HG03558 (cell line): ENCODE measurements around the gene P4HB.

Source experiments
- ATAC-seq: cut with Tn5 transposase; IDR thresholded peaks from one replicate; pipeline ENCODE4 v1.9.1; 2021; ENCODE audit warnings: moderate number of reproducible peaks; ENCODE audit not compliant: unreplicated experiment; ENCODE audit errors: extremely low read depth

P4HB gene

DNA sequence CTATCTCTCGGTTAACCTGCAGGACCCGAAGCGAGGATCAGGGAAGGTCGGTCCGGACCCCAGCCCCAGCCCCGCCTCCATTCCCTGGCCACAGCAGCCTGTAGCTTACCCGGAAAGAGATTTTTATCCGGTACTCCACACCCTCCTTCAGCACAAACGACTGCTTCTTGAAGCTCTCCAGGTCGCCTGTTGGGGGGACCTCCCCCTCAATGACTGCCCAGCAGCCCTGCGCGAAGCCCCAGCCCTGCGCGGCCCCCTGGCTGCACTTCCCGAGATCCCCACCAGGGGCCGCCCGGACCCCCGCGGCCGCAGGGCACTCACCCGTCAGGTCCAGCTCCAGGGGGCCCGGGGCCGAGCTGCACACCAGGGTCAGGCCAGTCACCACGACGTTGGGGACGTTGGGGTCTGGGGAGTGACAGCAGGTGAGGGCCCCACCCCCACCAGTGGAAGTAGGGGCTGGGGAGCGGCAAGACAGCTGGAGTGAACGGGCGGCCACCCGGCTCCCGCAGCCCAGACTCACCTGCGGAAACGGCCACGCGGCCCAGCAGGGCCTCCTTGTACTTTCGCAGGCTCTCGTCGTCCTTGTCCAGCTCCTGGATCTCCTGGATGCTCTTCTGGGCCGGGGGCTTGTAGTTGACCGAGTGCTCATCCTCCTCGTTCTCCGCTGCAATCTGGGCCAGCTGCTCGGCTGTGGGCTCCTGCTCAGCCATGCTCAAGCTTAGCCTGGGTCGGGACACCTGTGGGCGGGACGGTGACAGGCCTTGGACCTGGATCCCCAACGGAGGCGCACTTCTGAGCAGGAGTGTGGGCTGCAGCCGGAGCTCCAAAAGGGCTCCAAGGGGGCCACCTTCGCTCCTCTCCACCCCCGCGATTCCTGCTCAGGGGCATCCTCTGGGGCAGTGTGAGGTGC is 9.1 kb upstream of the P4HB start:
- ATAC-seq: no peak

DNA sequence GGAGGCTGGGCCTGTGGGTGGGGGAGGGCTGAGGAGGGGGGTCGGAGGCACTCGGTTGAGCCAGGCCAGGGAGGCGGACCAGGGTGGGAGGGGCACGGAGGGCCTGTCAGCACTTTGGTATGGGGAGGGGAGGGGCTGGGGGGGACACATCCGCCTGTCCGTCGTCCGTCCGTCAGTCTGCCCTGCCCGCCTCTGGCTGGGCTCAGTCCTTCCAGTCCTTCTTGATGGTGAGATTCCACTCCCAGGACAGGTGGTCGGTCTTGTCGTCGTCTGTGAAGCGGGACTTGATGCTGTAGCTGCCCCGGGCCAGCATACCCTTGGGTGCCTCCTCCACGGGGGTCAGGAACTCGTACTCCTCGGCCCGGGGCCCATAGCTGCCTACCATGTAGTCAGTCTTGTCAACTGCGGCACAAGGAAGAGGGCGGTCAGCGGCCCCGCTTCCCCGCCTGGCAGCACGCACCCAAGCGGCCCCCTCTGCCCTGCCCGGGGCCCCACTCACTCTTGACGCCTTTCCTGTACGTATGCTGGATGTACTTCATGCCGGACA is 8.4 kb upstream of the P4HB start:
- no peak for ATAC-seq

DNA sequence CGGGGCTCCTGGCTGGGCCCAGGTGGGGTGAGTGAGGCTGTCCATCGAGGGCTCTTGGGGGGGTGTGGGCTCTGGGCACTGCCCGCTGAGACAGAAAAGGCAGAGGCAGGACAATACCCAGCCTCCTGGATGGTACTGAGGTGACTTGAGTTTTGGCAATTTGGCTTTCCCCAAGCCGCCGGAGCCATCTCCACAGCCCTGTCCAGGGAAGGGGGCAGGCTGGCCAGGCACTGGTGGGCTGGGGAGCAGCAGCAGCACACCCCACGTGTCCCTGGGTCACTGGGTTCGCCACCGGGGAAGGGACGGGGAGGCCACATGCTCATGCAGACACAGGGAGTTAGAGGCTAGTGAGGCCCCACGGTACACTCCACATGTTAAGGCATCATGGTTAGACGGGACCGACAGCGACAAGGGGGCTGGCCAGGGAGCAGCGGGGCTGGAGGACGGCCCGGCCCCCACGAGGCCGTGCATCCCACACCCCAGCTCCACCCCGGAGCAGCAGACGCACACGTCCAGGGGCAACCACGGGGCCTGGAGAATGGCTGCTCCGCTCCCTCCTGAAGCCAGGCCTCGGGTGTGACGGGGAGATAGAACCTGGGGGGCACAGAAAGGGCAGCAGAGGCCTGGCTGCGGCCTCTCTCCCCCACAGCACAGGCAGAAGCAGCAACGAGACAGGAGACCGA is 7.8 kb upstream of the P4HB start:
- ATAC-seq: no peak

DNA sequence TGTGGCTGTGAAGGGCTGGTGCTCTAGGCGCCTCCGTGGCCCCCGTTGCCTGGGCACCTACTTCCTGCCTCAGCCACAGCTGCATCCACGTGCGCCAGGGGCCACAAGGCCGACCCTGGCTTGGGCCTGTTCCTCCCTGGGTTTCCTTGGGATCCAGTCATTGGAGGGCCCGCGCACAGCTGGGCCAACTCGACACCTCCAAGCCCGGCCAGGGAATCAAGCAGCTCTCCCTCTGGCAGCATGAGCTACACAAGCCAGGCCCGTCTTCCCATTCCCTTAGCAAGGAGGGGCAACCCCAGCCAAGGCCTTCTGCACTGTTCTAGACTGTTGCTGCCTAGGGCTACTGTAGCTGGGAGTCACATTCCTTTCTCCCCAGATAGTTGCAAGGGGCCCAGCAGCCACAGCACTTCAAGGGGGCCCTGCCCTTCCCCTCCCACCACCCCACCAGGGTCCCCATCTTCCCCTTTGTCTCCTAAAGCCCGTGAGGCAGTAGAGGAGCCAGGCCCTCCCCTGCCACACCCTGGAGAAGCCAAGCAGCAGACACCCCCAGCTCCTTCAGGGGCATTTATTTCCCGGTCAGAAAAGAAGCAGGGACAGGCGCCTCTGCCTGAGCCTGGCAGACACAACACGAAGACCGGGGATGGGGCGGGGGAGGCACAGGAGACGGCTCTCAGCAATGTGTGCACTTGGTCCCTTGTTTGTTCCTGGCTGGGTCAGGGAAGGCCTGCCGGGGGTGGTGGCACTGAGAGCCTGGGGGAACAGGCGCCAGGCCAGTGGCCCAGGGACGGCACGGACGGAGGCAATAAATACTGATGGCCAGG is 7.0 kb upstream of the P4HB start:
- ATAC-seq: no peak

DNA sequence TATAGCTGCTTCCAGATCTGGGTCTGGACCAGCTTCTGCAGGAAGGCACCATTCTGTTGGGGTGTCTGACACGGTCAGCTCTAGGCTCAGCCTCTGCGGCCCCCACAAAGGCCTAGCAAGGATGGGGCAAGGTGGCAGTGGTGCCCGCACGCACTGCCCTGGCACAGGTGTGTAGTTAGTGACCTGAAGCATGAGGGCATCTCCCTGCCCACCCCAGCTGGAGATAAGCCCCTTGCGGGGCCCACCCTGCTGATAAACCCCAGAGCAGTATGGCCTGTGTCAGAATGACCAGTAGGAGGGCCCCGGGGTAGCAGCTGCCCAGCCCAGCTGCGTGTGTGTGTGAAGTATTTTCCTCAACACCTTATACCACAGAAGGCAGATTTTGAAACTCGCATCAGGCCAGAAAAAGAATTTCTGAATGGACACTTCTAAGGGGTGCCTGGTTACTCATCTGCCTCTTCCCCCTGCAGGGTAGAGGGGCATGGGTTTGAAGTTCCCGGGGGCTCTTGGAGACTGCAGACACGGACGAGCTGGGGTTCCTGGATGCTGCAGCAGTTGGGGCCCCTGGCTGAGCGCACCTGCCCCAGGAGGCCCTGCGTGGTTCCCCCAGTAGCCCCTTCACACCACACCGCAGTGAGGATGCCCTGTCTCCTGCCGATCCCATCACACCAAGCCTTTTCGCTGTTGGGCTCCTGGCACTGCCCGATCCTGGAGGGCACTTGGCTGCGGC is 6.3 kb upstream of the P4HB start:
- ATAC-seq: no peak

DNA sequence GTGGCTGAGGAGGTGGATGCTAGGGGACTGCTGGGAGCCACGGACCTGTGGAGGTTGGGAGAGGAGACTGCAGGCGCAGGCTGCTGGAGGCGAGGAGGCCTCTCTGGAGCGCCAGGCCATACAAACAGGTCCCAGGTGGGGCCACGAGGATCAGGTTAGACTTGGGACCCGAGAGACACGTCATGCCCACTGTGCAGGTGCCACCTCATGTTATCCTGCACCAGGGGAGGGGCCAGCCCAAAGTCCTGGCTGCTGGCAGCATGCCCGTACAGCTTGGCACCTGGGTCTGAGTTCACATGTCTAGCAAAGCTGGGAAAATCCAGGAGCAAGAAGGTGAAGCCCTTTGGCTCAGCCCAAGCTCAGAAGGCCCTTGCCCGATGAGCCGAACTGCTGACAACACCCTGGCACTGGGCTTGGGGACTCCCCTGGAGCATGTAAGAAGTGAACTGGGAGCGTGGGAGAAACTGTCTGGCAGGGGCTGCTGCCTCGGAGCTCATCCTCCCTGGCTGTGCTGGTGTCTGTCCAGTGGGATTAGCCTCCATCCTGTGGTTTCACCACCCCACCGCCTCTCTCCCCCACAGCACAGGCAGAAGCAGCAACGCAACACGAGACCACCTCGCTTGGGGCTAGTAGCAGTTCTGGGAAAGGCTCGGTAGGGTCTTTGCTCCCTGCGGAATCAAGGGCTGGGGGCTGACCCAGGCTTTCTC is 5.6 kb upstream of the P4HB start:
- no peak for ATAC-seq

DNA sequence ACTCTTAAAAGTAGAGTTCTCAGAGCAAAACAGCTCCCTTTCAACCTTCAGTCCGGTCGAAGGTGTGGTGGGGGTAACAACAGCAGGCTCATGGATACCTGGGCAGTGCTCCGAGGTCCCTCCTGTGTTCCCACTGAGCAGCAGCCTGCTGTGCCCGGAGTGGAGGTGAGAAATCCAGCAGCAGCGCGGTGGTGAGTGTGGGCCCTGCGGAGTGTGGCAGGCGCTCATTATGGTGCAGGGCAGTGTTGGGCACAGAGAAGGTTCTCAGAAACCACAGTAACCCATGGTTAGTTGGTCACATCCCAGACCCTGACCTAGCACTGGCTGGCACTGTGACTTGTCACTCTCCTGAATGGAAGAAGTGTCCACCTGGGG is 5.0 kb upstream of the P4HB start:
- ATAC-seq: no peak

DNA sequence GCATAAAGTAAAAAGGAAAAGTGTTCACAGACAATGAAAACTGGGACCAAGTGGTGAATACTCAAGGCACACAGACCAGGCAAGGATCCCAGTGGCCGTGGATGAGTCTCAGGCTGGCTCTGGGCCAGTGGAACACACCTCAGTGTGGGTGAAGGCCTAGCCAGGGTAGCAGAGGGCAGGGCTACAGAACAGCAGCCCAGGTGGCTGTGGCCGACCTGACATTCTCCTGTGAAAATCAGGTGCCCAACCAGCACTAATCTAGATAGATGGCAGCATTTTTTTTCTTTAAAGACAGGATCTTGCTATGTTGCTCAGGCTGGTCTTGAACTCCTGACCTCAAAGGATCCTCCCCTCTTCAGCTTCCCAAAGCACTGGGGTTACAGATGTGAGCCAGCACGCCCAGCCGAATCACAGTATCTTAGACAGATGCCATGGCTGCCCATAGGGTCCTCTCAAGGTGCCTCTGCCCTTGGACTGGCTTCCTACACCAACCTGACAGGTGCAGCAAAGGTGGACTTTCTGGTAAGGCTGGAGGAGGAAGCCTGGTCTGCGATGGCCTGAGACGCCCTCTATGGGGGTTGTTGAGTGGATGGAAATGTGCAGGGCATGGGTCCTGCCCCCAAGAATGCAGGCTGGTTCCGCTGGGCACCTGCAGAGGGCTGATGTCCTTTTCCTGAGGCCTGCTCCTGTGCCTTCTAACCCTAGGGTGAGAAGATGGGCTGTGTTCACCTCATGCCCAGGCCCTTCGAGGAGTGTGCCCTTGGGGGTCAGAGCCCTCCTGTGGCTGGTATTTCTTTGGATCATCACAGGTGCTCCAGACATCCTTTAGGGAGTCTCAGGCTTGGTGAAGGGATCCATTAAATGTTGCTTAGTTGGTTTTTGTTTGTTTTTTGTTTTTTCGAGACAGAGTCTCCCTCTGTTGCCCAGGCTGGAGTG is 3.8 kb upstream of the P4HB start:
- no peak for ATAC-seq

DNA sequence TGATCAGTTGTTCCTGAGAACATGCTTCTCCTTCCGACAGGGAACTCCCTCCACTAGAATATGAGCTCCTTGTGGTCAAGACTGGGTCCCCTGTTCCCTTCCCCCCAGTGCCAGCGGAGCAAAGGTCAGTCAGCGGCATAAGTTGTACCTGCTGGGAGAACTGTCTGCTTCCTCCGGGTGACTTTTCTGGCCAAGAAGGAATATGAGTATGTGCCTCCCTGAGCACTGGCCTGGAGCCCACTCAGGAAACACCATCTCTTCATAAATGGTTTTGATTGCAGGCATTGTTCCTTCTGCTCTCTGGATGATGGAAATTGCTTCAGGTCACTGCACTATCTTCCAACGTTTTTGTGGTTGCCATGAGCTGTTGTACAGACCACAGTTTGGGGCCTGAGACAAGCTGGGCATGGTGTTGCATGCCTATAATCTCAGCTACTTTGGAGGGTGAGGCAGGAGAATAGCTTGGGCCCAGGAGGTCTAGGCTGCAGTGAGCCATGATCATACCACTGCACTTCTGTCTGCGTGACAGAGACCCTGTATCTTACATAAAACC is 2.9 kb upstream of the P4HB start:
- ATAC-seq: no peak

DNA sequence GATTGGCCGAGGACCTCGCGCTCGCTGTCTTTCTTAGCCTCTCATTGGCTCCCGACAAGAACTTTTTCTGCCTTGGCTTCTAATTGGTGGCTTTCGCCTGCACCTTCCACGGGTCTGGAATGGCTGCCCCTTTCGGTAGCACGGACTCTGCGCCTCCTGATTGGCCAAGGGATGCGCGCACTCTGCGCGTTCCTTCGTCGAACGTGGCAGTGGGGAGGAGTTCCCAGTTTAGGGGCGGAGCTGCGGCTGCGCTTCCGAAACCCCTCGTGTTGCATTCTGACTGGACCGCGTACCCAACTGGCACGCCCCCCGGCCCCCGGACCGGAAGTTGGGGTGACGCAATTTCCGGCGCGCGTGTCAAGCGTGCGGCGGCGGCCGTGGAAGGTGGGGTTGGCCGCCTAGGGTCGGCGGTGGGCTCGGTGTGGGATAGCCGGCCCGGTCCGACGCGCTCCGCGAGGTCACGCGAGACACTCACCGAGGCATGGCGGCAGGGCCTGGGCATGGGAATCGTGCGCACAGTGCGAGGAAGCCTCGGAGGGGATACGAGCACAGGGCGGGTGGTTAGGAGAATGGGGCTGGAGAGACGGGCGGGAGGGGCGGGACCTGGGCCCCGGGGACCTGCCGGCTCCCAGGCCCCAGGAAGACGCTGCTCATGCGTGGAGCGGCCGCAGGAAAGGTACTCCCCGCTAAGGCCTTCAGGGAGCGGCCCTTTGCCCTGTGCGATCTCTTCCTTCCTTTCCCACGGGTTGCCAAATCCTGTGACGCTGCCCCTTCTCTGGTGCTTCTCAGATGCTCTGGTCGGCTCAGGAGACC is 627 bp upstream of the P4HB start:
- peak; percentile 71 for ATAC-seq

DNA sequence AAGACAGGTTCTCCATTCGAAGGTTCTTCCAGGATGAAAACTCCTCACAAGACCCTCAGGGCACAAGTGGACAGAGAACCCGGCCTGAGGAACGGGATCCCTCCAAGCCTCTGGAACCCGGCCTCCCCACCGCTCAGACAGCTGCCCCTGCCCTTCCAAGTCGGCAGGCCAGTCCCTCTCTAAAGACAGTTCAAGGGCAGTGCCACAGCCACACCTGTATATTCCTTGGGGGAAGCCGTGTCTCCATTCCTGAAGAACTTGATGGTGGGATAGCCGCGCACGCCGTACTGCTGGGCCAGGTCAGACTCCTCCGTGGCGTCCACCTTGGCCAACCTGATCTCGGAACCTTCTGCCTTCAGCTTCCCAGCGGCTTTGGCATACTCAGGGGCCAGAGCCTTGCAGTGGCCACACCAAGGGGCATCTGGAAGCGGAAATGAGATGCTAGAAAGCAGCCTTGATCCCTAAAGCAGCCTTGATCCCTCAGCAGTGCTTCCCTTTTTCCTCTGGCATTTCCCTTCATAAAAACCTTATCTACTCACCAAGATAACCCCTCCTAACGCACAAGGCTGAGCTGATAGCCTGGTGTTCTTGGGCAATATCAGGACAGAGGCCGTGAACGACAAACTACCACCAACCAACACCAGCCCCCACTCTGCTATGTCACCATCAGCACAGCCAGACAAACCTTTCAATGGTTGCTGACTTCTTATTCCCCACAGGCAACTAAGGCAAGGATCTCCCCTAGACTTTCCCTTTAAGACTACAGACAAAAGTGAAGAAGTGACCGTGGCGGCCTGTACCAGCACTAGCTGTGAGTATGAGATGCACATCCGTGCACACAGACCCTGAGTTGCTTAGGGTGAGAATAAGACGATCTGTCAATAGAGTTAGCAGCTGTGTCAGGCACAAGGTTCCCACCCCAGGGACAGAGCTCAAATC is 1.1 kb downstream of the P4HB start:
- ATAC-seq: no peak

DNA sequence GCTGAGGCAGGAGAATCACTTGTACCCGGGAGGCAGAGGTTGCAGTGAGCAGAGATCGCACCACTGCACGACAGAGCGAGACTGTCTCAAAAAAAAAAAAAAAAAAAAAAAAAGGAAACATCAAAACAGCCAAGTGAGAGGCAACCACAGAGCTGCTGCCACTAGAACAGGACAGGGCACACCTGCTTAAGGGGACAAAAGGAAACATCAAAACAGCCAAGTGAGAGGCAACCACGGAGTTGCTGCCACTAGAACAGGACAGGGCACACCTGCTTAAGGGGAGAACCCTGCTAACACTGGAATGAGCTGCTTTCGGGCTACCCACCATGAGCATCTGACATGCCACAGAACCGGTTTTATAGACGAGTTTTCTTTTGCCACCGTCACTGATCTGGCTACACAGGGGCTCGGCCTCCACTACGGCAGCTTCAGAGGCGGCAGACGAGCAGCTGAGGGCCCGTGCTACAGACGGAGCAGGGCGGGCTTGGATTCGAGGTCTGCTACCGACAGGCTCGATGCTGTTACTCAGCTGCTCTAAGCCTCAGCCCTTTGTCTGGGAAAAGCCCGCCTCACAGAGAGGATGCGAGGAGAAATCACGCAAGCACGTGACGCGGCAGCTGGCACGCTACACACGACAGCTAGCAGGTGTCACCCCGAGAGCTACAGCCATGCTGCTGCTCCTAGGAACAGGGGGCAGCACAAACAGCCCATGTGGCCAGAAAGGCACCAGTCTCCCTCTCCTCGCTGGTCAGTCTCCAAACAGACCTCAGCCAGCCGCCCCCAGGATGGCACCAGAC is 2.0 kb downstream of the P4HB start:
- ATAC-seq: no peak

DNA sequence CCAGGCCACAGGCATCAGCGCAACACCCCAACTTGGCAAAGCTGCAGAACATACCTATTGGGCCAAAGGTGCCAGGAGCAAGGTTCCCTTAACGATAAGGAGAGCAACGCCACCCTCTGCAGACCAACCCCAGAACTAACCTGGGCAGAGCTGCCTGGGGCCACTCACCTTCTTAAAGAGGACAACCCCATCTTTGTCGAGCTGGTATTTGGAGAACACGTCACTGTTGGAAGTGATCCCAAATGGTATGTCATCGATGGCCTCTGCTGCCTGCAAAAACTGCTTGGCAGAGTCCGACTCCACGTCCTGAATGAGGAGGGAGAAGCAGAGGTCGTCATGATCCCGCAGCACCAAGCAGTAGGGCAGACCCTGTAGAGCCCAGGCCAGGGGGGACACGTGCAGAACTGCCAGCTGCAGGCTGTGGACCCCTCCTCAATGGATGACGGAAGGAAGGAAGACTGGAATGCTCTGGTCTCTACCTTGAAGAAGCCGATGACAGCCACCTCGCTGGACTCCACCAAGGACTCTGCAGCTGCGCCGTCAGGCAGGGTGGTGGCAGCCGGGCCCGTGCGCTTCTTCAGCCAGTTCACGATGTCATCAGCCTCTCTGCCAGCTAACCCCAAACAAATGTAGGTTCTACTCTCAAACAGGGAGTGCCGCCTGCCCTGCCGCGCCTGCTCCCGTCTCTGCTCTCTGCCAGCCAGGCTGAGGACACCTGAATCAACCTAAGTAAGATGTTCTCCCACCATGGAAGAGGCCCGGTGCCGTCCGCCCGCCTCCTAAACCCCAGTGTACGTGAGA is 5.2 kb downstream of the P4HB start:
- ATAC-seq: no peak

DNA sequence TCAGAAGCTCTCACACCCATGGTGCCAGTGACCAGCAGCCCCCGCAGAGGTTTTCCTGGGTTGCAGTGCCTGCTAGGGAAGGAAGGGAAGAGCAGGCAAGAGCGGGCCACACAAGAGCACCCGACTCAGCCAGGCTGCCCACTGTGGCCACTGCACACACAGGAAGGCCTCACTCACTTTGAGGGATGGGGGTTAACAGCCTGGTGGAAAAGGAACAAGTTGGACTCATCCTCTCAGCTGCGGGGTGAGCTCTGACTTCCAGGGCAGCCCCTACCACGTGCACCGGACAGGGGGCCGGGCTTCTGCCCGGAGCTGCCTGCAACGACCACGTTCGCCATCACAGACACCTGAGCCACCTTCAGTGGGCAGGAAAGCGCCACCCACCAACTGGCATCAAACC is 8.1 kb downstream of the P4HB start:
- ATAC-seq: no peak

DNA sequence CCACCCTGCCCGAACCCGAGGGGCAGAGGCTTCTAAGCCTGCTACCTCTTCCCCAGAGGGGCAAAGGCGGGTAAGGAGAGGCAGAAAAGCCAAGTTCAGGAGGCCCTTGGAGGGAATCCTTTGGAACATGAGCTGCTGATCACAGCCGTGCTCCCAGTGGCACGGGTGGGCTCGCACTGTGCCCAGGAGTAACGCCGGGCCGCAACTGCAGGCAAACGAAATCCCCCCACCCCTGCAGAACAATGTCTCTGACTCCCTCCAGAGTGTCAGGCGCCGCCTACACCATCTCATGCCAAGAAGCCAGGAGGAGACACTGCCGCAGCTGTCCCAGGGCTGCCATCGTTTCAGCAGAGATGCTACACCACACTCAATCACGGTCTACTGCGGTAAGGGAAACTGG is 8.9 kb downstream of the P4HB start:
- ATAC-seq: no peak
